A549 (cell line): Measurements from ENCODE around the gene FAM72A. TPM values are rescaled to one million over a fixed set of nuclear protein-coding genes. Genes with fewer than 3 reads are reported as not detected.
A peak's percentile ranks its signal among the peaks of the same experiment; 100 is the strongest.
"Not testable (repeated sequence)": the region's sequence is repeated elsewhere in the genome, so short reads cannot be mapped to it uniquely, and the experiment has no call there.

ENCODE experiments used
- ATAC-seq, 2 experiments: fragments of 200-7000 bp in 1 of 2; fragments of >200 bp in 1 of 2; cut with Nextera tagmentation in 1 of 2; cut with Tn5 transposase in 1 of 2; 3 replicates each; pipeline versions ENCODE4 v1.8.0 to v1.9.1; 2018 to 2020; ENCODE audit warnings: mild to moderate bottlenecking in 1 of 2, moderate library complexity in 1 of 2
- CTCF ChIA-PET: fragments of 300-600 bp; sonication (Branson Sonifier 250); formaldehyde crosslinking; extraction: SDS; loops from one replicate; lab custom pipeline; 2021; ENCODE audit warnings: antibody characterized with exemption, inconsistent platforms; lab: Yijun Ruan, JAX
- POLR2A ChIA-PET: fragments of 350-600 bp; formaldehyde crosslinking; extraction: SDS; loops from one replicate; lab custom pipeline; 2021; ENCODE audit warnings: antibody characterized with exemption, inconsistent platforms; lab: Yijun Ruan, JAX
- DNase-seq, 2 experiments: peaks; one replicate each; pipeline versions ENCODE4 v3.0.0 to v3.0.0-alpha.2; 2011 to 2016; ENCODE audit warnings: low read depth in 1 of 2, low spot score in 1 of 2
- FAIRE-seq: peaks from 2 replicates; lab custom pipeline; 2011; peaks lifted over from hg19 to GRCh38; lab: Jason Lieb, UNC
- H3K27ac ChIP-seq, 2 experiments: fragments of >200 bp; sonication (Bioruptor Twin); formaldehyde crosslinking; 3 replicates each; pipeline ENCODE4 v1.5.1; 2016 to 2017
- H3K4me1 ChIP-seq: fragments of >200 bp; sonication (Bioruptor Twin); formaldehyde crosslinking; 3 replicates; pipeline ENCODE4 v1.6.1; 2016
- H3K4me2 ChIP-seq: fragments of >200 bp; sonication (Bioruptor Twin); formaldehyde crosslinking; 3 replicates; pipeline ENCODE4 v1.6.1; 2016
- H3K4me3 ChIP-seq: fragments of >200 bp; sonication (Bioruptor Twin); formaldehyde crosslinking; 3 replicates; pipeline ENCODE4 v1.5.1; 2016
- H3K9me3 ChIP-seq: fragments of >200 bp; sonication (Bioruptor Twin); formaldehyde crosslinking; 3 replicates; pipeline ENCODE4 v1.6.1; 2016
- WGBS: methylation state at CpG from one replicate; pipeline ENCODE4 v1.1.6; 2017; ENCODE audit errors: missing lambda C conversion rate; 5-methylcytosine and 5-hydroxymethylcytosine counted together
- polyA plus RNA-seq, 4 experiments: library from polyadenylated mRNA; depleted of rRNA in 3 of 4; stranded (reverse); fragments of >200 nt; fragmentation: RNase III in 1 of 4; extraction: RNeasy Plus Mini Kit Qiagen cat#74134 plus additional on column Dnase treatment in 1 of 4; gene quantifications; 2 replicates in 3 of 4; 3 replicates in 1 of 4; pipeline ENCODE4 v1.2.3, GENCODE V29; 2011 to 2017

FAM72A gene
- polyA plus RNA-seq, 2 of the 4 experiments (the other 2 are of a cell fraction), result 17.5 to 18.8 TPM

DNA sequence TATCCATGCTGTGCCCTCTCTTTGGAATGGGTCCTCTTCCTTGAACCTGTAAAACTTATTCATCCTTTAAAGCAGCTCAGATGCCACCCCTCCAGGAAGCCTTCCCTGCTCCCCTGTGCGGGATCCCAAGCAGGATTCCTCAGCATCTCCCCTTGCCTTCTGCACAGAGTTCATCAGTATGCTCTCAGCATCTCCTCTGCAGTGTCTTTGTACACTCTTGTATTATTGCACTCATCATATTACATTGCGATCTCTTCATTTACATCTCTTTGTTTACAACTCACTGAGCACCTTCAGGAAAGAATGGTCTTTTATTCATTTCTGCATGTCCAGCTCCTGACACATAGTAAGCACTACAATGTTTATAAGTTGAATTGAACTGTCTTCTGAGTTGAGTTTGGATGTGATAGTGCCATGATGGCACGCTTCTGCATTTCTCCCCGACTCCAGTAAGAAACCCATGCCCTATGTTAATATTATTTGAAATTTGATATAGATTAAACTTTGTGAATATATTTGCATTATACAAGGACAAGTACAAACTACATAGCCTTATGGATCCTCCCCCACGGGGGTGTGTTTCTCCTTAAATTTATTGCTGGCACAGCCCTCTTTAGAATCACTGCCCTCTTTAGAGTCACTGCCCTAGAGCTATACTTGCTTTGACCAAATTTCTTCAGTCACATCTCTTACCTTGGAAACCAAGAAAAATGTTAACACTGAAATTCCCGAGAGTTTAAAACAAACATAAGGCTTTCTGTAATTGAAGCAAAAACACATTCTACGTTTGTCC is 13.2 kb upstream of the FAM72A start:
- H3K27ac ChIP-seq, CTCF ChIA-PET, H3K4me1 ChIP-seq, ATAC-seq, H3K4me3 ChIP-seq, H3K4me2 ChIP-seq, FAIRE-seq, POLR2A ChIA-PET, H3K9me3 ChIP-seq, DNase-seq: not testable (repeated sequence)
- WGBS, result 92% methylated on average over 4 of the region's 7 CpGs

DNA sequence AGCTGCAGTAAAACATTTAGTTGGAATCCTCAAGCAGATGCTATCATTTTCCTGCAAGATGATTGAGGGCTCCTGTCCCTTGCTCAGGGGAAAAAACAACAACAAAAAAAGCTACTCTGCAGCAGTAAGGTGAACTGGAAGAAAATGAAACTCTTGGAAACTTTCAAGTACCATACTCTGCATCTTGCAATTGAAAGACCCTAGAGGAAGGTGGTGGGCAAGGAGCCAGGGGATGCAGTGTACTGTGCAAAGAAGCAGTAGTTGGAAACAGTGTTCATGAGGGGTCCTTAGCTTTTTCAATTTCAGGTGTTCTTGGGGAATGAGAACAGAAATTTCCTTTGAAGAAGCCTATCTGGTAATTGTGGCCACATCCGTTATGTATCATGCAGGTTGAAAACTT is 8.2 kb upstream of the FAM72A start:
- CTCF ChIA-PET, ATAC-seq, POLR2A ChIA-PET: not testable (repeated sequence)

DNA sequence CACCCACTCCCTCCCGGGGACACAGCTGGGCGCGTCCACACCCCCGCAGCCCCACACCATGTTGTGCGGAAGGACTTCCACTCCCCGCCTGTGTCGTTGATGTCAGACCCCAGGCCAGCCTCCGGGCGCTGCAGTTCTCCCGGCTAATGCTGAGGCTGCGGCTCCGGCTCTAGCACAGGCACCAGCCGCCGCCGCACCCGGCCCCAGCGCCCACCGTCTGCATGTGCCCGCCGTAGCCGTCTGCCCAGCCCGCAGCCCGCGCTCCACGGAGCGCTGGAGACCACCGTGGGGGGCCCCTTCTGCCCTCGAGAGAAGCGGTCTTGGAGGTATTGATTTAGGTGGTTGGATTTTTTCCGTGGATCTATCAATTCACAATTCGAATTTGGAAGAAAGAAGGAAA is 2.9 kb upstream of the FAM72A start:
- H3K4me2 ChIP-seq, result peak overlapping the region; percentile 60; the same call in 2 of the 3 replicates
- CTCF ChIA-PET, ATAC-seq, H3K27ac ChIP-seq, H3K4me1 ChIP-seq, H3K9me3 ChIP-seq, POLR2A ChIA-PET, FAIRE-seq, H3K4me3 ChIP-seq, DNase-seq: not testable (repeated sequence)
- WGBS, result 0% methylated on average over 1 of the region's 31 CpGs

More for the DNA sequence above, 8.2 kb upstream of the FAM72A start:
- not testable (repeated sequence) for H3K9me3 ChIP-seq, FAIRE-seq, H3K27ac ChIP-seq, H3K4me2 ChIP-seq, DNase-seq, H3K4me3 ChIP-seq, H3K4me1 ChIP-seq
- no CpG with 5 or more reads among the region's 1 CpG for WGBS

DNA sequence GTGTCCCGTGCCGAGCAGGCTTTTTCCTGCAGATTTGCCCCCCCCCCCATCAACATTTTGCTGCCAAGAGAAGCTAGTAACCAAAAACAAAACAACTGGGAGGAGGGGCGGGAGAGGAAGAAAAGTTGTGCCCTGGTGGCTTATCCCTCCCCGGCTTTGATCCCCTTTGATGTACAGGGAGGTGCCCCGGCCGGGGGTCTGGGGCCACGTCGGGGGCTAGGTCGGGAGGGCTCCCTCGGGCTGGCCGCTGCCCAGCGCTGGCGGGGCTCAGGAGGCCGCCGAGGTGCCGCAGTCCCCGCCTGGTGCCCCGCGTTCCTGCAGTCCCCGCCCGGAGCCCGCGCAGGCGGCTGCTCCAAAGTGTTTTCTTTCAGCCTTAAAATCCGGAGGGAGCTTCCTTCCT is 2.2 kb upstream of the FAM72A start:
- CTCF ChIA-PET, ATAC-seq, FAIRE-seq, H3K4me1 ChIP-seq, H3K9me3 ChIP-seq, DNase-seq, POLR2A ChIA-PET: not testable (repeated sequence)
- peak overlapping the region; percentile 57 to 86; a peak in 5 of 6 replicates for H3K27ac ChIP-seq
- H3K4me2 ChIP-seq, result peak overlapping the region; percentile 73
- 0% methylated on average over 9 of the region's 25 CpGs for WGBS
- peak overlapping the region; percentile 53 for H3K4me3 ChIP-seq

GRCh38 chr1:206204159-206204511 is 1.5 kb upstream of the FAM72A start:
- WGBS, result no CpG with 5 or more reads among the region's 25 CpGs
- H3K9me3 ChIP-seq, DNase-seq, H3K4me1 ChIP-seq, CTCF ChIA-PET, POLR2A ChIA-PET, FAIRE-seq: not testable (repeated sequence)
- H3K4me3 ChIP-seq, result peak overlapping the region; percentile 42
- ATAC-seq, result peak in 1 of 2 experiments; percentile 4; a peak in 2 of 6 replicates
- peak overlapping the region; percentile 45; the same call in 2 of the 3 replicates for H3K4me2 ChIP-seq
- peak overlapping the region in 1 of 2 experiments; percentile 76; a peak in 2 of 6 replicates for H3K27ac ChIP-seq

DNA sequence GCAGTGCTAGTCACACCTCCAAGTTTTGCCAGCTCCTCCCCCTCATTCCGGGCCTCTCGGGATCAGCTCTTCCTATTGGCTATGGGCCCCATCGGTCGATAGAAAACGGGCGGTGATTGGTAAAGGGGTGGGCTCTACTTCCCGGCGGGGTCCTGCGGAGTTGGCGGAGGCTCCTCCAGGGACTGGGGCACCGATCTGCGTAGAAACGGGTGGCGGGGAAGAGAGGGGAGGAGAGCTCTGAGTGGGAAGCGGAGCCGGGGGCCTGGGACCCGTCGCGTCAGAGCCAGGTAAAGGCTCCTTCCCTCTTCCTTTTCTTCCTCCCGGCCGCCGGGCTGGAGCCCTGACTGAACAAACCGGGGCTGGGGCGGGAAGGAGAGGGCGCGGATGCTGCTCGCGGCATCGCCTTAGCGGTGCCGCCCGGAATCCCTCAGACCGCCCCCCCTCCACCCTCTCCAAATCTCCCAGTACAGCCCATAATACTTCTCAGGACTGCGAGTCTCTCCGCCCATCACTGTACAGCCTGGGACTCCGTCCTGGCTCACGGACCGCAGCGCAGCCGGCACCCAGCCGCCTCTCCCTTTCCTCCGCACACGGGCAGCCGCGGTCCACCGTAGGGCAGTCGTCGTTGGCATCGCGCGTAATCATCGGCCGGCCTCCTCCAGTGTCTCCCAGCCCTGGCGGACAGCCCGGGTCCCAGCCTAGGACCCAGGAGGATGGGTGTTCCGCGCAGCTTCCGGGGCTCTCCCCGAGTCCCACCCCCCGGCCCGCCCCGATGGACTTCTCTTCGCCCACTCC is 922 bp upstream of the FAM72A start, which contains the start of gene SRGAP2:
Gene SRGAP2, plus strand, starts transcription at position 178 of the 795 bp plus-strand sequence. CDS start 2,430 bp downstream, outside the sequence.
- peak in 1 of 2 experiments; percentile 63 for DNase-seq
- POLR2A ChIA-PET, H3K9me3 ChIP-seq, H3K4me1 ChIP-seq, CTCF ChIA-PET, FAIRE-seq: not testable (repeated sequence)
- H3K27ac ChIP-seq, result peak within 1 kb of the TSS; percentile 70 to 88
- H3K4me2 ChIP-seq, result peak within 1 kb of the TSS; percentile 45; the same call in 2 of the 3 replicates
- H3K4me3 ChIP-seq, result peak within 1 kb of the TSS; percentile 50
- WGBS, result under 1% methylated on average over 20 of the region's 63 CpGs
- peak; percentile 62 to 80 for ATAC-seq

GRCh38 chr1:206196748-206197424 is 5.8 kb downstream of the FAM72A start:
- ATAC-seq, H3K4me2 ChIP-seq, POLR2A ChIA-PET, CTCF ChIA-PET, H3K9me3 ChIP-seq, H3K4me1 ChIP-seq, DNase-seq, FAIRE-seq, H3K27ac ChIP-seq, H3K4me3 ChIP-seq: not testable (repeated sequence)
- WGBS, result 85% methylated on average over 3 of the region's 3 CpGs

DNA sequence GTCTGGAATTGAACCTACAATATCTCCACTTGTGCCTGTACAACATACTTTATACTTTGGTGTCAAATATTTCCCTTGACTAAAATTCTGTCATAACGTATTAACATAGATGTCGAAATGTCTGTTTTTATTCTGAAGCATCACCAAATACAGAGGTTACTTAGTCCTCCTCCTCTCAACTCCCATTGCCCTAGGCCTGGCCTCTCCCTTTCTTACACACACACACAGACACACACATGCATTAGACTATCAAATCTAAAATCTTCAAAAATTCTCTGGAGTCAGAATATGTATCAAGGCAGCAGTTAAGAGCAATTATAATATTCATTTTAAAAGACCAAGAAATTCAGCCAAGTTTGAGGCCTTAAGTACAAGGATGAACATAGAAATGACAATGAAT is 7.5 kb downstream of the FAM72A start:
- no CpG with 5 or more reads among the region's 2 CpGs for WGBS
- ATAC-seq, H3K27ac ChIP-seq, H3K4me2 ChIP-seq, POLR2A ChIA-PET, H3K4me1 ChIP-seq, H3K4me3 ChIP-seq, FAIRE-seq, DNase-seq, H3K9me3 ChIP-seq, CTCF ChIA-PET: not testable (repeated sequence)

GRCh38 chr1:206186826-206187225 is 15.8 kb downstream of the FAM72A start:
- H3K4me3 ChIP-seq, H3K4me2 ChIP-seq: not testable (repeated sequence)
- 90% methylated on average over 2 of the region's 4 CpGs for WGBS

DNA sequence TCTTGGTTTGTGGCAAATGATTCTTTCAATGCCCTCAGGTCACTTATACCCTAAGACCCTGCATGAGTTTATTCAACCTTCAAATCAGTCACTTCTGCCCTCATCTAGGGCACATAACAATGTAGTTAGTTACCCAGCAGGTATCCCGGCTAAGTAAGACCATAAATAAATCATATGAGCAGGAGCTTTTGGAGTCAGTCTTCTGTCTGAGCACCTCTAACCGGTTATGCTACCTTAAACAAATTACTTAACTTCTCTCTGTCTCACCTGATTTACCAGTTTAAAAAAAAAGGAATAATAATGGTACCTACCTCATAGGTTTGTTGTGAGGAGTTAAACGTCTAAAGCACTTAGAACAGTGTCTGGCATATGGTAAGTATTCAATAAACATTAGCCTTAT is 16.9 kb downstream of the FAM72A start:
- ATAC-seq, H3K4me2 ChIP-seq, FAIRE-seq, H3K9me3 ChIP-seq, DNase-seq, POLR2A ChIA-PET, H3K27ac ChIP-seq, H3K4me1 ChIP-seq, CTCF ChIA-PET, H3K4me3 ChIP-seq: not testable (repeated sequence)
- no CpG with 5 or more reads among the region's 3 CpGs for WGBS

More at GRCh38 chr1:206186826-206187225, 15.8 kb downstream of the FAM72A start:
- H3K27ac ChIP-seq, CTCF ChIA-PET, DNase-seq, FAIRE-seq, H3K4me1 ChIP-seq, ATAC-seq, POLR2A ChIA-PET, H3K9me3 ChIP-seq: not testable (repeated sequence)
